ENCODE results near the gene ZSWIM4. TPM values are rescaled to one million over a fixed set of nuclear protein-coding genes. Genes with fewer than 3 reads are reported as not detected.

Gene ZSWIM4
- total and polyA plus RNA-seq, 10 of the 15 experiments (the other 5 are each of a cell fraction or from before 2014, with no cell fraction given): 0.73 to 11.1 (median 1.8) TPM; not detected in 2

DNA sequence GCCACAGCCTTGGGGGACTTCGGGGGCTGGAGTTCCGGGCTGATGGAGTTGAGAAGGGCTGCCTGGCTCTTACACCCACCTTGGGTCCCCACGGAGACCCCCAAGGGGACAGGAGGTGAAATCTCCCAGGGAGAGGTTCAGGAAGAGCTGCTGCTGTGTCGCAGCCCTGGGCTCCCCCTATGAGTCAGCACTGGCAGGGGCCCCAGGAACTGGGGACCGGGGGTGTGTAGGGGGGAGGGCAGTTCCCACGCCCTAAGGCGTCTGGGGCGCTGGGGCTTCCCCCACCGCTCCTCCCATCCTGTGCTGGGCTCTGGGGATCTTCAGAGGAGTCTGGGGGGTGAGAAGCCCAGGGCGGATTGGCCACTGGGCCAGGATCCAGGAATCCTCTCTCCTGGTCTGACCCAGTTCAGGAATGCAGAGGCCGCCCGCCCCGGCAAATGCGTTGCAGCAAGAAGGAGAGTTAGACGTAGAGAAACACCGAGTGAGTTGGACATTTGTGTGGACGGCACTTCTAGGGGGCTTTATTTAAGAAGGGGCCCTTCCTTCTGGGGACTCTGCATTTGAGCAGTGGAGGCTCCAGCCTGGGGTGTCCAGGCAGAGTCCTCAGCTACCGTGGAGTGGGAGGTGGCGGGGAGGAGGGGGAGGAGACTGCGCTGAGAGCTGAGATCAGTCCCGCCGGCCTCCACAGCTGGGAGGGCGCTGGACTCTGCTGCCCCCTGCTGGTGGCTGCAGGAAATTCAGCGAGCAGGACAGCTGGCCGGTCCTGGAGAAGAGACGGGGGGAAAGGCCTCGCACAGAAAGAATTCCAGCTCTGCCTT is 66.7 kb downstream of the ZSWIM4 start (continued):
- TF ChIP-seq, protein P1, sequence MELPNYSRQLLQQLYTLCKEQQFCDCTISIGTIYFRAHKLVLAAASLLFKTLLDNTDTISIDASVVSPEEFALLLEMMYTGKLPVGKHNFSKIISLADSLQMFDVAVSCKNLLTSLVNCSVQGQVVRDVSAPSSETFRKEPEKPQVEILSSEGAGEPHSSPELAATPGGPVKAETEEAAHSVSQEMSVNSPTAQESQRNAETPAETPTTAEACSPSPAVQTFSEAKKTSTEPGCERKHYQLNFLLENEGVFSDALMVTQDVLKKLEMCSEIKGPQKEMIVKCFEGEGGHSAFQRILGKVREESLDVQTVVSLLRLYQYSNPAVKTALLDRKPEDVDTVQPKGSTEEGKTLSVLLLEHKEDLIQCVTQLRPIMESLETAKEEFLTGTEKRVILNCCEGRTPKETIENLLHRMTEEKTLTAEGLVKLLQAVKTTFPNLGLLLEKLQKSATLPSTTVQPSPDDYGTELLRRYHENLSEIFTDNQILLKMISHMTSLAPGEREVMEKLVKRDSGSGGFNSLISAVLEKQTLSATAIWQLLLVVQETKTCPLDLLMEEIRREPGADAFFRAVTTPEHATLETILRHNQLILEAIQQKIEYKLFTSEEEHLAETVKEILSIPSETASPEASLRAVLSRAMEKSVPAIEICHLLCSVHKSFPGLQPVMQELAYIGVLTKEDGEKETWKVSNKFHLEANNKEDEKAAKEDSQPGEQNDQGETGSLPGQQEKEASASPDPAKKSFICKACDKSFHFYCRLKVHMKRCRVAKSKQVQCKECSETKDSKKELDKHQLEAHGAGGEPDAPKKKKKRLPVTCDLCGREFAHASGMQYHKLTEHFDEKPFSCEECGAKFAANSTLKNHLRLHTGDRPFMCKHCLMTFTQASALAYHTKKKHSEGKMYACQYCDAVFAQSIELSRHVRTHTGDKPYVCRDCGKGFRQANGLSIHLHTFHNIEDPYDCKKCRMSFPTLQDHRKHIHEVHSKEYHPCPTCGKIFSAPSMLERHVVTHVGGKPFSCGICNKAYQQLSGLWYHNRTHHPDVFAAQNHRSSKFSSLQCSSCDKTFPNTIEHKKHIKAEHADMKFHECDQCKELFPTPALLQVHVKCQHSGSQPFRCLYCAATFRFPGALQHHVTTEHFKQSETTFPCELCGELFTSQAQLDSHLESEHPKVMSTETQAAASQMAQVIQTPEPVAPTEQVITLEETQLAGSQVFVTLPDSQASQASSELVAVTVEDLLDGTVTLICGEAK (IDR thresholded peaks at IDR 0.05; ENCODE audit: borderline replicate concordance): peak; percentile 38; the same call in 1 of the 2 replicates
- TF ChIP-seq, protein P2, sequence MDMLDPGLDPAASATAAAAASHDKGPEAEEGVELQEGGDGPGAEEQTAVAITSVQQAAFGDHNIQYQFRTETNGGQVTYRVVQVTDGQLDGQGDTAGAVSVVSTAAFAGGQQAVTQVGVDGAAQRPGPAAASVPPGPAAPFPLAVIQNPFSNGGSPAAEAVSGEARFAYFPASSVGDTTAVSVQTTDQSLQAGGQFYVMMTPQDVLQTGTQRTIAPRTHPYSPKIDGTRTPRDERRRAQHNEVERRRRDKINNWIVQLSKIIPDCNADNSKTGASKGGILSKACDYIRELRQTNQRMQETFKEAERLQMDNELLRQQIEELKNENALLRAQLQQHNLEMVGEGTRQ (IDR thresholded peaks at IDR 0.05; ENCODE audit: borderline replicate concordance, low read depth, low read length): no peak
- TF ChIP-seq SMC3 (IDR thresholded peaks at IDR 0.05; ENCODE audit: borderline replicate concordance, low read length) (peak; percentile 93), MXI1 (IDR thresholded peaks at IDR 0.05; ENCODE audit: low read depth, low read length) (no peak), ZSCAN29 (IDR thresholded peaks at IDR 0.05) (no peak), EED (IDR thresholded peaks at IDR 0.05; ENCODE audit: low read depth) (peak; percentile 97), EP300 (IDR thresholded peaks at IDR 0.05; ENCODE audit: borderline replicate concordance in 1 of 2, control insufficient read depth in 1 of 2, low read depth in 2 of 2, low read length in 2 of 2) (peak; percentile 48 to 56; a peak in 2 of 4 replicates), FOXK2 (IDR thresholded peaks at IDR 0.05) (no peak), TCF7 (IDR thresholded peaks at IDR 0.05; ENCODE audit: borderline replicate concordance) (no peak), CBX3 (IDR thresholded peaks at IDR 0.05; ENCODE audit: borderline replicate concordance, low read depth) (no peak), NFXL1 (IDR thresholded peaks at IDR 0.05; ENCODE audit: borderline replicate concordance) (no peak), ASH2L (IDR thresholded peaks at IDR 0.05; ENCODE audit: borderline replicate concordance, low read depth) (no peak), CHD2 (IDR thresholded peaks at IDR 0.05; ENCODE audit: borderline replicate concordance, low read depth, low read length) (no peak; the same call in 1 of the 2 replicates)
- TF ChIP-seq, protein P3, sequence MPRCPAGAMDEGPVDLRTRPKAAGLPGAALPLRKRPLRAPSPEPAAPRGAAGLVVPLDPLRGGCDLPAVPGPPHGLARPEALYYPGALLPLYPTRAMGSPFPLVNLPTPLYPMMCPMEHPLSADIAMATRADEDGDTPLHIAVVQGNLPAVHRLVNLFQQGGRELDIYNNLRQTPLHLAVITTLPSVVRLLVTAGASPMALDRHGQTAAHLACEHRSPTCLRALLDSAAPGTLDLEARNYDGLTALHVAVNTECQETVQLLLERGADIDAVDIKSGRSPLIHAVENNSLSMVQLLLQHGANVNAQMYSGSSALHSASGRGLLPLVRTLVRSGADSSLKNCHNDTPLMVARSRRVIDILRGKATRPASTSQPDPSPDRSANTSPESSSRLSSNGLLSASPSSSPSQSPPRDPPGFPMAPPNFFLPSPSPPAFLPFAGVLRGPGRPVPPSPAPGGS (IDR thresholded peaks at IDR 0.05; ENCODE audit: borderline replicate concordance, insufficient read depth, low read depth, low read length, poor library complexity, severe bottlenecking): peak; percentile 100
- TF ChIP-seq, protein P4, sequence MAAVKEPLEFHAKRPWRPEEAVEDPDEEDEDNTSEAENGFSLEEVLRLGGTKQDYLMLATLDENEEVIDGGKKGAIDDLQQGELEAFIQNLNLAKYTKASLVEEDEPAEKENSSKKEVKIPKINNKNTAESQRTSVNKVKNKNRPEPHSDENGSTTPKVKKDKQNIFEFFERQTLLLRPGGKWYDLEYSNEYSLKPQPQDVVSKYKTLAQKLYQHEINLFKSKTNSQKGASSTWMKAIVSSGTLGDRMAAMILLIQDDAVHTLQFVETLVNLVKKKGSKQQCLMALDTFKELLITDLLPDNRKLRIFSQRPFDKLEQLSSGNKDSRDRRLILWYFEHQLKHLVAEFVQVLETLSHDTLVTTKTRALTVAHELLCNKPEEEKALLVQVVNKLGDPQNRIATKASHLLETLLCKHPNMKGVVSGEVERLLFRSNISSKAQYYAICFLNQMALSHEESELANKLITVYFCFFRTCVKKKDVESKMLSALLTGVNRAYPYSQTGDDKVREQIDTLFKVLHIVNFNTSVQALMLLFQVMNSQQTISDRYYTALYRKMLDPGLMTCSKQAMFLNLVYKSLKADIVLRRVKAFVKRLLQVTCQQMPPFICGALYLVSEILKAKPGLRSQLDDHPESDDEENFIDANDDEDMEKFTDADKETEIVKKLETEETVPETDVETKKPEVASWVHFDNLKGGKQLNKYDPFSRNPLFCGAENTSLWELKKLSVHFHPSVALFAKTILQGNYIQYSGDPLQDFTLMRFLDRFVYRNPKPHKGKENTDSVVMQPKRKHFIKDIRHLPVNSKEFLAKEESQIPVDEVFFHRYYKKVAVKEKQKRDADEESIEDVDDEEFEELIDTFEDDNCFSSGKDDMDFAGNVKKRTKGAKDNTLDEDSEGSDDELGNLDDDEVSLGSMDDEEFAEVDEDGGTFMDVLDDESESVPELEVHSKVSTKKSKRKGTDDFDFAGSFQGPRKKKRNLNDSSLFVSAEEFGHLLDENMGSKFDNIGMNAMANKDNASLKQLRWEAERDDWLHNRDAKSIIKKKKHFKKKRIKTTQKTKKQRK (IDR thresholded peaks at IDR 0.05; ENCODE audit: low read depth, low read length): no peak
- TF ChIP-seq, protein P5, sequence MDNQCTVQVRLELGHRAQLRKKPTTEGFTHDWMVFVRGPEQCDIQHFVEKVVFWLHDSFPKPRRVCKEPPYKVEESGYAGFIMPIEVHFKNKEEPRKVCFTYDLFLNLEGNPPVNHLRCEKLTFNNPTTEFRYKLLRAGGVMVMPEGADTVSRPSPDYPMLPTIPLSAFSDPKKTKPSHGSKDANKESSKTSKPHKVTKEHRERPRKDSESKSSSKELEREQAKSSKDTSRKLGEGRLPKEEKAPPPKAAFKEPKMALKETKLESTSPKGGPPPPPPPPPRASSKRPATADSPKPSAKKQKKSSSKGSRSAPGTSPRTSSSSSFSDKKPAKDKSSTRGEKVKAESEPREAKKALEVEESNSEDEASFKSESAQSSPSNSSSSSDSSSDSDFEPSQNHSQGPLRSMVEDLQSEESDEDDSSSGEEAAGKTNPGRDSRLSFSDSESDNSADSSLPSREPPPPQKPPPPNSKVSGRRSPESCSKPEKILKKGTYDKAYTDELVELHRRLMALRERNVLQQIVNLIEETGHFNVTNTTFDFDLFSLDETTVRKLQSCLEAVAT (IDR thresholded peaks at IDR 0.05): no peak

Data from GM12878 (cell line).